KMS-11 (cell line): ENCODE data around the gene EBF4.

Experiments
- H2AFZ ChIP-seq: fragments of 200-600 bp; sonication (generic); 2 replicates; pipeline ENCODE4 v1.6.1; 2016; ENCODE audit warnings: antibody characterized with exemption, mixed run types, low read depth
- H3K27ac ChIP-seq: fragments of 200-600 bp; sonication (generic); 2 replicates; pipeline ENCODE4 v1.6.1; 2016; ENCODE audit warnings: mild to moderate bottlenecking, mixed run types
- H3K27me3 ChIP-seq: fragments of 200-600 bp; sonication (generic); 2 replicates; pipeline ENCODE4 v1.6.1; 2017; ENCODE audit warnings: mild to moderate bottlenecking, low read depth, mixed run types, moderate library complexity; ENCODE audit not compliant: insufficient read depth
- H3K36me3 ChIP-seq: fragments of 200-600 bp; sonication (generic); 2 replicates; pipeline ENCODE4 v1.6.1; 2017; ENCODE audit warnings: mild to moderate bottlenecking, mixed run types; ENCODE audit not compliant: insufficient read depth
- H3K4me1 ChIP-seq: fragments of 200-600 bp; sonication (generic); 2 replicates; pipeline ENCODE4 v1.6.1; 2016; ENCODE audit warnings: mild to moderate bottlenecking, low read depth, mixed run types; ENCODE audit not compliant: poor library complexity, severe bottlenecking
- H3K4me2 ChIP-seq: fragments of 200-600 bp; sonication (generic); 2 replicates; pipeline ENCODE4 v1.7.0; 2016; ENCODE audit warnings: mild to moderate bottlenecking, mixed run types
- H3K4me3 ChIP-seq: fragments of 200-600 bp; sonication (generic); IDR thresholded peaks from 2 replicates; pipeline ENCODE4 v1.6.1; 2017; ENCODE audit warnings: low read depth, low read length, mixed read lengths; ENCODE audit not compliant: insufficient read depth
- H3K79me2 ChIP-seq: fragments of 200-600 bp; sonication (generic); 2 replicates; pipeline ENCODE4 v1.6.1; 2016; ENCODE audit warnings: low read depth, mixed run types; ENCODE audit not compliant: insufficient read depth
- H3K9ac ChIP-seq: fragments of 200-600 bp; sonication (generic); 2 replicates; pipeline ENCODE4 v1.6.1; 2016; ENCODE audit warnings: mild to moderate bottlenecking, mixed run types
- H4K20me1 ChIP-seq: fragments of 200-600 bp; sonication (generic); 2 replicates; pipeline ENCODE4 v1.6.1; 2016; ENCODE audit warnings: mild to moderate bottlenecking, mixed run types; ENCODE audit not compliant: insufficient read depth
- TF ChIP-seq, protein P1 (sequence below): fragments of 200-600 bp; sonication (generic); conservative IDR thresholded peaks from 2 replicates; pipeline ENCODE4 v1.6.1; 2017; ENCODE audit warnings: low read depth, mild to moderate bottlenecking, antibody characterized with exemption, low read length, moderate library complexity, mixed read lengths

EBF4 gene

DNA sequence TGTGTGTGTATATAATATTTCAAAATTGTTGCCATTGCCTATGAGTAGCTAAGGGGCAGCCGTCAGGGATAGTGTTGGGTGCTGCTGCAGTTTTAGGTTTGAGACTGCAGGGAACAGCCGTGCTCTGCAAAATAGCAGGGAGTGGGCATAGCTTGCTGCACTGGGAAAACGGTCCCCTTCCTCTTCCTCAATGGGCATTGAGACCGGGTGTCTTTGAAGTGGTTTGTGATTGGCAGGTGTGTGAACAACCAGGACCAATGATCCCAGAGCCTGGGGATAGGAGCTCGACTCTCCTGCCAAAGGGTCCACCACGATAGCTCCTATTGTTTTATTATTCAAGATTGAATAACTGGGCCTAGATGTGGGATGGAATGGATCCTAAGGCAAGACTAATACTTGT, 5.1 kb upstream of the EBF4 start:
- no peaks in the 10 kb centered on the region for H4K20me1 ChIP-seq
- H3K36me3 ChIP-seq = no peaks in the 10 kb centered on the region
- TF ChIP-seq, protein P1, sequence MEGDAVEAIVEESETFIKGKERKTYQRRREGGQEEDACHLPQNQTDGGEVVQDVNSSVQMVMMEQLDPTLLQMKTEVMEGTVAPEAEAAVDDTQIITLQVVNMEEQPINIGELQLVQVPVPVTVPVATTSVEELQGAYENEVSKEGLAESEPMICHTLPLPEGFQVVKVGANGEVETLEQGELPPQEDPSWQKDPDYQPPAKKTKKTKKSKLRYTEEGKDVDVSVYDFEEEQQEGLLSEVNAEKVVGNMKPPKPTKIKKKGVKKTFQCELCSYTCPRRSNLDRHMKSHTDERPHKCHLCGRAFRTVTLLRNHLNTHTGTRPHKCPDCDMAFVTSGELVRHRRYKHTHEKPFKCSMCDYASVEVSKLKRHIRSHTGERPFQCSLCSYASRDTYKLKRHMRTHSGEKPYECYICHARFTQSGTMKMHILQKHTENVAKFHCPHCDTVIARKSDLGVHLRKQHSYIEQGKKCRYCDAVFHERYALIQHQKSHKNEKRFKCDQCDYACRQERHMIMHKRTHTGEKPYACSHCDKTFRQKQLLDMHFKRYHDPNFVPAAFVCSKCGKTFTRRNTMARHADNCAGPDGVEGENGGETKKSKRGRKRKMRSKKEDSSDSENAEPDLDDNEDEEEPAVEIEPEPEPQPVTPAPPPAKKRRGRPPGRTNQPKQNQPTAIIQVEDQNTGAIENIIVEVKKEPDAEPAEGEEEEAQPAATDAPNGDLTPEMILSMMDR = no peak
- H3K27ac ChIP-seq = no peak overlapping the region
- H3K4me1 ChIP-seq = no peaks in the 10 kb centered on the region
- no peak overlapping the region for H2AFZ ChIP-seq
- no peak overlapping the region for H3K4me3 ChIP-seq
- H3K79me2 ChIP-seq = no peaks in the 10 kb centered on the region
- no peaks in the 10 kb centered on the region for H3K27me3 ChIP-seq
- H3K4me2 ChIP-seq = no peak overlapping the region
- H3K9ac ChIP-seq = no peak overlapping the region

DNA sequence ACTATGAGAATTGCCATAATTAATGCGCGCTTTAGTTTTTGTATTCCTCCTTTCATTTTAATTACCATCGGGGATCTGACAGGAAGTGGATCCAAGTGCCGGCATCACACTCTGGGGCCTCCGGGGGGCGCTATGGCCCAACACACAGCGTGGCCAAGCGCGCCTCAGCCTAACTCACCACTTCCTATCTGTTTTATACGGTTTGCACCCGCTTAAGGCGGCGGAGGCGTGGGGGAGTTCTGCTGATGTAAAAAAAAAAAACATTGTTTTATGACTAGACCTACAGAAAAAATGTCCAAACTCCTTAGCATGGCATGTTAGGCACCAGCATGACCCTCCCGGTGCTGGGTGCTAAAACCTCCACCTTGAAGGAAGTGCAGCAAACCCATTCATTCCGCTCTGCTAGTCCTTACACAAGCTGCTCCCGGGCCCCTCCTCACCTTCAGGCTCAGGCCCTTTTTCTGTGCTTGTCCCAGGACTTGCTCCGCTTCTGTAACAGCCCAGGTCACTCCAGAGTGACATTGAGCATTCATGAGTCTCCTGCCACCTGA, 4.5 kb upstream of the EBF4 start:
- Histone ChIP-seq H3K36me3 (no peaks in the 10 kb centered on the region), H3K4me3 (no peak overlapping the region), H3K79me2 (no peaks in the 10 kb centered on the region), H4K20me1 (no peaks in the 10 kb centered on the region), H3K27ac (no peak overlapping the region), H2AFZ (no peak overlapping the region), H3K4me1 (no peaks in the 10 kb centered on the region), H3K4me2 (no peak overlapping the region), H3K9ac (no peak overlapping the region), H3K27me3 (no peaks in the 10 kb centered on the region)
- TF ChIP-seq, protein P1 = peak; percentile 37; the same call in 1 of the 2 replicates

DNA sequence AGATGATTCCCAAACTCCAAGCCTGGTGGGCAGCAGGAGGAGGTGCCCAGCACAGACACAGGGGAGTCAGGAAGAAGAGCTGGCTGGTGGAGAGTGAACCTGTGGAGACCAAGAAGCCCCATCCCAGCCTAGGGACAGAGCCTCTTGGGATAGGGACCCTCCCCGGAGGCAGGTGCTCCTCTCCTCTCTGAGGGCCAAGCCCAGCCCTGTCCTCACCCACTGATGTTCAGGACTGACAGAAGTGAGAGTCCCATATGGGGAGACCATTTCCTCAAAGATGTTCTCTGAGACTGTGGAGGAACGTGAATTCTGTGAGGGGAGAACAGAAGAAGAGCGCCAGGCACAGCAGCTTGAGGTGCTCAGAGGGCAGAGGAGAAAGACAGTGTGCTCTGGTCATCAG, 2.4 kb upstream of the EBF4 start:
- no peak overlapping the region for H3K27ac ChIP-seq
- no peaks in the 10 kb centered on the region for H3K36me3 ChIP-seq
- no peak overlapping the region for H3K4me2 ChIP-seq
- no peaks in the 10 kb centered on the region for H3K27me3 ChIP-seq
- H4K20me1 ChIP-seq = no peaks in the 10 kb centered on the region
- no peaks in the 10 kb centered on the region for H3K79me2 ChIP-seq
- no peaks in the 10 kb centered on the region for H3K4me1 ChIP-seq
- H2AFZ ChIP-seq = no peak overlapping the region
- TF ChIP-seq, protein P1 = no peak
- H3K9ac ChIP-seq = no peak overlapping the region
- H3K4me3 ChIP-seq = no peak overlapping the region

- Histone ChIP-seq H3K4me1 (no peaks in the 10 kb centered on the region), H3K4me3 (no peak overlapping the region), H3K27ac (no peak overlapping the region), H3K9ac (no peak overlapping the region), H4K20me1 (no peaks in the 10 kb centered on the region), H3K36me3 (no peaks in the 10 kb centered on the region), H3K27me3 (no peaks in the 10 kb centered on the region), H2AFZ (no peak overlapping the region), H3K79me2 (no peaks in the 10 kb centered on the region), H3K4me2 (no peak overlapping the region)
- TF ChIP-seq, protein P1 = no peak
Measured at GRCh38 chr20:2690718-2691117, 1.9 kb upstream of the EBF4 start.
